ENCODE measurements around the gene ZNF518A.
A peak's percentile ranks its signal among the peaks of the same experiment; 100 is the strongest.

ZNF518A gene

DNA sequence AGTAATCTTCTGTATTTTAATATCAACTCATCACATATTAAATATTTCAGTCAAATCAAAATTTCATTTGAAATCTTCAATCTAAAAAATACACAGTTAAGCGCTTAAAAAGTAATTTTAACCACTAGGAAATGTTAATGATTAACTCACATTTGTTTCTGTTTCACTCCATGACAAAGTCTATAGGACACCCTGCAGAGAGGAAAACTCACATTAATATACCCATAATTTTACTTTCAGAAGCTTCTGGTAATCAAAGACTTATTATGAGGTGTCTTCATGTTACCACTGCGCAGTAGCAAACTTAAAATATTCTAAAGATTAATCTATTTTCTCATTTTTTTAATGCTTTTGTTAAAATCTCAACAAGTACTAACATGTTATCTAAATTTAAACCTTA, 41.0 kb upstream of the ZNF518A start:
- H3K36me3 ChIP-seq (ENCODE audit: control insufficient read depth, low read length), result peaks cover 6% of the 10 kb centered on the region
- peaks cover 2% of the 10 kb centered on the region; the same call in 1 of the 2 replicates for H3F3A ChIP-seq (ENCODE audit: control insufficient read depth, insufficient read depth)
- H3K27ac ChIP-seq (ENCODE audit: low read depth, low read length), result peak overlapping the region; percentile 88
- H3K79me2 ChIP-seq (ENCODE audit: control insufficient read depth, low read length), result 0 out of 2 replicates have a peak, but pooled peaks cover 4% of the 10 kb centered on the region
- H3K27me3 ChIP-seq (ENCODE audit: control insufficient read depth, low read length), result no peaks in the 10 kb centered on the region
- H3K4me2 ChIP-seq (ENCODE audit: low read length), result peak overlapping the region; percentile 81
- peaks cover 24% of the 10 kb centered on the region for H3K4me1 ChIP-seq (ENCODE audit: control insufficient read depth, low read length)
- peaks cover 5% of the 10 kb centered on the region; the same call in 1 of the 2 replicates for H3K9me3 ChIP-seq (ENCODE audit: control insufficient read depth, insufficient read depth, low read length)
- TF ChIP-seq, protein P1, sequence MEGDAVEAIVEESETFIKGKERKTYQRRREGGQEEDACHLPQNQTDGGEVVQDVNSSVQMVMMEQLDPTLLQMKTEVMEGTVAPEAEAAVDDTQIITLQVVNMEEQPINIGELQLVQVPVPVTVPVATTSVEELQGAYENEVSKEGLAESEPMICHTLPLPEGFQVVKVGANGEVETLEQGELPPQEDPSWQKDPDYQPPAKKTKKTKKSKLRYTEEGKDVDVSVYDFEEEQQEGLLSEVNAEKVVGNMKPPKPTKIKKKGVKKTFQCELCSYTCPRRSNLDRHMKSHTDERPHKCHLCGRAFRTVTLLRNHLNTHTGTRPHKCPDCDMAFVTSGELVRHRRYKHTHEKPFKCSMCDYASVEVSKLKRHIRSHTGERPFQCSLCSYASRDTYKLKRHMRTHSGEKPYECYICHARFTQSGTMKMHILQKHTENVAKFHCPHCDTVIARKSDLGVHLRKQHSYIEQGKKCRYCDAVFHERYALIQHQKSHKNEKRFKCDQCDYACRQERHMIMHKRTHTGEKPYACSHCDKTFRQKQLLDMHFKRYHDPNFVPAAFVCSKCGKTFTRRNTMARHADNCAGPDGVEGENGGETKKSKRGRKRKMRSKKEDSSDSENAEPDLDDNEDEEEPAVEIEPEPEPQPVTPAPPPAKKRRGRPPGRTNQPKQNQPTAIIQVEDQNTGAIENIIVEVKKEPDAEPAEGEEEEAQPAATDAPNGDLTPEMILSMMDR (IDR thresholded peaks at IDR 0.05; ENCODE audit: low read depth, low read length, poor library complexity, severe bottlenecking), result no peak
- TF ChIP-seq EZH2phosphoT487 (IDR thresholded peaks at IDR 0.05; ENCODE audit: borderline replicate concordance, low read length), result no peak
- H4K20me1 ChIP-seq (ENCODE audit: control insufficient read depth, insufficient read depth, low read depth, low read length), result no peaks in the 10 kb centered on the region
- peak overlapping the region; percentile 97 for H3K4me3 ChIP-seq (ENCODE audit: low read length)
- H3K9me2 ChIP-seq (replicated peaks; ENCODE audit: control insufficient read depth, low read length), result no peaks in the 10 kb centered on the region

DNA sequence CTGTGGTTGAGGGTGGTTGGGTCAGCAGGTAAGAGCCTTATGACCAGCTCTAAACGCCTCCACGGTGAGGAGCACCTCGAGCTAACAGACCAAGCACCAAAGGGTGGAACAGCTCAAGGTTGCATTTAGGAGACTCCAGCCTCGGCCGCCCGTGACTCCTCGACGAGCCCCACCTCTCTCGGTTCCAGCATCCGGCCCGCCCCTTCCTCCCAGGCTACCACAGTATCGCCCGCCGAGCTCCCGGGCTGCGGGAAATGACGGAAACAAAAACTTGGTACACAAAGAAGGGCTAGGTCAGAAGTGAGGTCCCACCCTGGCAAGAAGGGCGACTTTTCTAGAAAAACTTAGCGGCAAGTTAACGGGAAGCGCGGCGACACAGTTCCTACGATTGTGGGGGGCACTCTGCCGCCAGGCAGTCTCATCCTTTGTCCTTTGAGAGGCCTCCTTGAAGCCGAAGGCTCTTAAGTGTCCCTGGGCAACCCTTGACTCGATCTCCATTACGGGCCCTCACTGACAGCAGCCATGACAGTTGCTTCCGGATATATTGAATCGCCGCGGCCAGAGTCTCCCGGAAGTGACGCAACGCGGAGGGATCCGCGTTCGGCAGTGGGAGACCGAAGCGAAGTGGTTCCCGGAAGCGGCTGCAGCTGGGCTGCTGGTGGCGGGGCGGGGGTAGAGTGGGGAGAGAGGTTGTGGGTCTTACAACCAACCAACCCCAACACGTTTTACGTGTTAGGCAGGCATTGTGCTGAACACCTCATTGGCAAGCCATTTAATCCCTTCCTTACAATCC, 40.2 kb upstream of the ZNF518A start:
- H3K9me2 ChIP-seq (replicated peaks; ENCODE audit: control insufficient read depth, low read length), result no peaks in the 10 kb centered on the region
- H3K4me1 ChIP-seq (ENCODE audit: control insufficient read depth, low read length), result peaks cover 24% of the 10 kb centered on the region
- H3K4me2 ChIP-seq (ENCODE audit: low read length), result peak overlapping the region; percentile 81
- H3K79me2 ChIP-seq (ENCODE audit: control insufficient read depth, low read length), result 0 out of 2 replicates have a peak, but pooled peaks cover 4% of the 10 kb centered on the region
- no peaks in the 10 kb centered on the region for H3K27me3 ChIP-seq (ENCODE audit: control insufficient read depth, low read length)
- H3K36me3 ChIP-seq (ENCODE audit: control insufficient read depth, low read length), result peaks cover 6% of the 10 kb centered on the region
- peaks cover 5% of the 10 kb centered on the region; the same call in 1 of the 2 replicates for H3K9me3 ChIP-seq (ENCODE audit: control insufficient read depth, insufficient read depth, low read length)
- H3K27ac ChIP-seq (ENCODE audit: low read depth, low read length), result peak overlapping the region; percentile 88
- H4K20me1 ChIP-seq (ENCODE audit: control insufficient read depth, insufficient read depth, low read depth, low read length), result no peaks in the 10 kb centered on the region
- TF ChIP-seq EZH2phosphoT487 (IDR thresholded peaks at IDR 0.05; ENCODE audit: borderline replicate concordance, low read length), result no peak
- TF ChIP-seq, protein P1 (IDR thresholded peaks at IDR 0.05; ENCODE audit: low read depth, low read length, poor library complexity, severe bottlenecking), result no peak
- H3F3A ChIP-seq (ENCODE audit: control insufficient read depth, insufficient read depth), result peaks cover 2% of the 10 kb centered on the region; the same call in 1 of the 2 replicates
- peak overlapping the region; percentile 97 for H3K4me3 ChIP-seq (ENCODE audit: low read length)

DNA sequence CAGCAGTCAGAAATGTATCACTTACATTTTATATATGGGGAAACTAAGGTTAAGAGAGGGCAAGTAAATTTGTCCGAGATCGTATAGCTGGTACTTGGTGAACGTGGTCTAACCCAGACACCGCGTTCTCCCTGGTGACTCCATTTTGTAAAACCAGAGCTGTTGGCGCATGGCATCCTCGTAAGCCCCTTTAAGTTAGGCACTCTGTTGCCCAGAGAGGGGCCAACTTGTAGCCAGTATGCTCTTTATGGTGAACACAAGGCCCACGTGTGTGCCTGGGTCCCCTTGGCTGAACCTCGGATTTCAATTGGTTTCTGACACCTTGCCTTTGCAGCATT, 39.7 kb upstream of the ZNF518A start:
- Histone ChIP-seq H3K9me2 (replicated peaks; ENCODE audit: control insufficient read depth, low read length) (no peaks in the 10 kb centered on the region), H3K27ac (ENCODE audit: low read depth, low read length) (peak overlapping the region; percentile 88), H3K79me2 (ENCODE audit: control insufficient read depth, low read length) (0 out of 2 replicates have a peak, but pooled peaks cover 4% of the 10 kb centered on the region), H3K4me2 (ENCODE audit: low read length) (peak overlapping the region; percentile 81), H3F3A (ENCODE audit: control insufficient read depth, insufficient read depth) (peaks cover 2% of the 10 kb centered on the region; the same call in 1 of the 2 replicates), H3K27me3 (ENCODE audit: control insufficient read depth, low read length) (no peaks in the 10 kb centered on the region), H4K20me1 (ENCODE audit: control insufficient read depth, insufficient read depth, low read depth, low read length) (no peaks in the 10 kb centered on the region), H3K4me1 (ENCODE audit: control insufficient read depth, low read length) (peaks cover 24% of the 10 kb centered on the region), H3K9me3 (ENCODE audit: control insufficient read depth, insufficient read depth, low read length) (peaks cover 5% of the 10 kb centered on the region; the same call in 1 of the 2 replicates), H3K4me3 (ENCODE audit: low read length) (peak overlapping the region; percentile 97), H3K36me3 (ENCODE audit: control insufficient read depth, low read length) (peaks cover 6% of the 10 kb centered on the region)
- TF ChIP-seq EZH2phosphoT487 (IDR thresholded peaks at IDR 0.05; ENCODE audit: borderline replicate concordance, low read length), result no peak
- TF ChIP-seq, protein P1 (IDR thresholded peaks at IDR 0.05; ENCODE audit: low read depth, low read length, poor library complexity, severe bottlenecking), result no peak
